ENCODE measurements around the gene SNAPIN.

GRCh38 chr1:153610811-153611301 lies 47.6 kb upstream of the SNAPIN start:
- TF ChIP-seq GABPA (tag; conservative IDR thresholded peaks at IDR 0.05; ENCODE audit: low read depth) (no peak), CTCF (IDR thresholded peaks at IDR 0.05 in 2 of 3, conservative IDR thresholded peaks at IDR 0.05 in 1 of 3; ENCODE audit: insufficient read depth in 2 of 3, low read depth in 1 of 3, low read length in 3 of 3) (no peak), SMAD2 (IDR thresholded peaks at IDR 0.05; ENCODE audit: low read depth, low read length) (no peak), FIP1L1 (IDR thresholded peaks at IDR 0.05; ENCODE audit: low read depth, low read length, poor library complexity, severe bottlenecking) (no peak), ID3 (CRISPR knock-in tag; IDR thresholded peaks at IDR 0.05) (no peak), ID3 (tag; IDR thresholded peaks at IDR 0.05) (no peak), FOSL1 (tag; conservative IDR thresholded peaks at IDR 0.05) (no peak), POLR2A (conservative IDR thresholded peaks at IDR 0.05) (no peak), PHF21A (IDR thresholded peaks at IDR 0.05; ENCODE audit: borderline replicate concordance, low read depth) (no peak), MXI1 (IDR thresholded peaks at IDR 0.05; ENCODE audit: low read depth, low read length) (no peak), ARID2 (IDR thresholded peaks at IDR 0.05) (no peak)

Data from K562 (cell line).